ENCODE measurements around the gene MYO16.
"Not testable (repeated sequence)": the region's sequence is repeated elsewhere in the genome, so short reads cannot be mapped to it uniquely, and the experiment has no call there.

MYO16 gene

DNA sequence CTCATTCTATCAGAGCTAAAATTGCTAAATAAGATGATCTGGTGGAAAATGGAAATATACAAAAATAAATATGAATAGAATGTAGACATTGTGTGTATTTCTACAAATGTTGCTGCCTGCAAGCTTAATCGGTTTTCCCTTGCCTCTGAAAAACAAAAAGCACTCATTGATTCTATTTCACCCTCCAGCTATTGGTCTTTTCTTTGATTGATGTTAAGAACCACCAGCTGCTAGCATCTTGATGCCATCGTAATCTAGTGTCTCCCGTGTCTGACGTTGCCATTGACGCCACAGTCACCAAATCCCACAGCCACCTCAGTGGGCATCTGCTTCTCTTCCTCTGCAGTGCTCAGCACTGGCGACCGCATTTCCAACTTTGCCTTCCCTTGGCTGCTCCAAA is 461.8 kb downstream of the MYO16 start:
- no peak for DNase-seq

DNA sequence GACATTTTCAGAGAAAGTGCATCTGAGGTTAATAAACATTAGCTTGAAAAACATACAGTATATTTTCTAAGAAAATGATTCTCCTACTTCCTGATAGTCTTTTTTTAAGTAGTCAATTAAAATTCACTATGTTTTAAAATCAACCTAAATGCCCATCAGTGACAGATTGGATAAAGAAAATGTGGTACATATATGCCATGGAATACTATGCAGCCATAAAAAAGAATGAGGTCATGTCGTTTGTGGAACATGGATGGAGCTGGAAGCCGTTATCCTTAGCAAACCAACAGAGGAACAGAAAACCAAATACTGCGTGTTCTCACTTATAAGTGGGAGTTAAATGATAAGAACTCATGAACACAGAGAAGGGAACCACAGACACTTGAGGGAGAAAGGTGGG is 462.8 kb downstream of the MYO16 start:
- DNase-seq: not testable (repeated sequence)

DNA sequence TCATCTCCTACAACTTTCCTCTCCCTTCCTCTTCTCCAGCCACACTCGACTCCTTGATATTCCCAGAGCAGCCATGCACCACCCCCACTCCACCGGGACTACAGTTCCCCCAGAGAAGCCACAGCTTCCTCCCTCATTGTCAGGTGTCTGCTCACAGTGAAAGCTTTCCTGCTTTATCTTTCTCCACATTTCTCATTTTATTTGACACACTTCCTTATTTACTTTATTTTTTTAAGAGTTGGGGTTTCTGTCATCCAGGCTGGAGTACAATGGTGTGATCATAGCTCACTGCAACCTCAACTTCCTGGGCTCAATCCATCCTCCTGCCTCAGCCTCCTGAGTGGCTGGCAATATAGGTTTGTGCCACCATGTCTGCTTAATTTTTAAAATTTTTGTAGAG is 464.6 kb downstream of the MYO16 start:
- DNase-seq: no peak

DNA sequence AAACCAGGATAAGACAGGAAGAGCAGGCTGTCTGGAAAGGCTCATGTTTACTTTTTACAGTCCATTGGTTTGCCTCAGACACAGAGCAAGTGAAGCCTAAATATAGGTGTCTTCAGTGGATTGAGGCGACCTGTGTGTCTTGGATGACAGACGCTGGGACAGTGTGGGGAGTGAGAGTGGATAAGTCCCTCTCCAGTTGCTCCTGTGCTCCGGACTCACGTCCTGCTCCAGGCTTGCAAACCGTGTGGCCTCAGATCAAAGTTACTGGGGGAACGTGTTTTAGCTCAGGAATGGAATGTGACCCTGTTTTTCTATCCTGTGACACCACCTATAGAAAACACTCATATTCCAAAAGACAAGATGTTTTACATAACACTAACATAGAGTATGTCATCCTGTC is 465.7 kb downstream of the MYO16 start:
- DNase-seq: no peak

DNA sequence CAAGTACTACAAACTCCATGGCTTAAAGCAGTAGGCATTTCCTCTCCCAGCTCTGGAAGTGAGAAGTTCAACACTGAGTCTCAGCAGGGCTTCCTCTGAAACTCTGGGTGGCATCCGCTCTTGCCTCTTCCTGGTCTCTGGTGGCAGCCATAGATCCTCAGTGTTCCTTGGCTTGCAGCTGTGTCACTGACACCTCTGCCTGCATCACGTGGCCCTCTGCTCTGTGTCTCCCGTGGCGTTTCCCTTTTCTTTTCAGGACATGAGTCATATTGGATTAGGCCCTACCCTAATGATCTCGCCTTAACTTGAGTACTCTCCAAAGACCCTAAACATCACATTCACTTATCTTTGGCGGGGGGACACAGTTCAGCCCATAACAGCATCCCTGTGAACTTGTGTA is 466.7 kb downstream of the MYO16 start:
- no peak for DNase-seq

DNA sequence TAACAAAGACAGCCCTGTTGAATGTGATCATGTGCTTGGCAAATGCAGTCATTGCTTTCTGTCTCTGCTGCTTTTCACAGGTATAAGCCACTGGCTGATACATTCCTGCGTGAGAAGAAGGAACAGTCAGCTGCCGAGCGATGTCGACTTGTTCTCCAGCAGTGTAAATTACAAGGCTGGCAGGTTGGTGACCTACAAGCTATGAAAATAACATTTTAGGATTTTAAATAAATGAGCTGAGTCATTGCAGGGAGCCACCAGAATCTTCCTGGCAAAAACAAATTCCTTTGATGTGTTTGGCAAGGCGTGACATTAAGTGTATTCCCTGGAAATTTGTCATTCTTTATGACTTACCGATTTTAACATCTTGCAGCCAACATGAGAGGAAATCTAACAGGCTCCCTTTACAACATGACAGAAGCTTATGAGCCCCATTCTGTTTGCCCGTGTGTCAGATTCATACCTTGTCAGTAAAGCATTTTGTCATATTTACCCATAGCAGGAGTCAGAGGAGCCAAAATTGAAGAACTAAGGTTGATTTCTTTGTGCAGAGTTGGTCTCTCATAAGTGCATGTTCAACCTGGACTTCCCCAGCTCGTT is 471.4 kb downstream of the MYO16 start:
- no peak for DNase-seq

DNA sequence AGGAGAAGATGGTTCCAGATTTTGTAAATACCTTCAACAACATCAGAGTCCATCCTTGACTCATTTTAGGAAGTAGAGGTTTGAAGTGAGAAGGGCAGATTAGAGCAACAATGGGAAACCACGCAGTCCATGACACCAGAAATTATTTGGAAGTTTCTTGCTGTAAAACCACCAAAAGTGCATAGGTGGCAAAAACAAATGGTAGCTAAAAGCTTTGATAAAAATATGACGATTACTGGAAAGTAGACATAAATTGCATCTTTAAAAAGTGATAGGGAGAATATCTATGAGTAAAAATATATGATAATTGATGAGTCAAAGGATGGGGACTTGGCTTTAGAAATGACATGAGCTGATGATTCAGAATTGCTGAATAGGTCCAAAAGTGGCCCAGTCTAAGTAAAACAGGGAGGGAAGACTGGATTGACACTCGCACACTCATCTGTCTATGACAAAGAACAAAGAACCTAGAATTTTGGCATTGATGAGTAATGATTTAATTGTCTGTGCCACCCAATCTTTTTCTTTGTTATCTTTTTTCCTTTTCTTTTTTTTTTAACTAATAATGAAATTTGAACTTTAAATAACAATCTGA is 472.2 kb downstream of the MYO16 start:
- DNase-seq: no peak

DNA sequence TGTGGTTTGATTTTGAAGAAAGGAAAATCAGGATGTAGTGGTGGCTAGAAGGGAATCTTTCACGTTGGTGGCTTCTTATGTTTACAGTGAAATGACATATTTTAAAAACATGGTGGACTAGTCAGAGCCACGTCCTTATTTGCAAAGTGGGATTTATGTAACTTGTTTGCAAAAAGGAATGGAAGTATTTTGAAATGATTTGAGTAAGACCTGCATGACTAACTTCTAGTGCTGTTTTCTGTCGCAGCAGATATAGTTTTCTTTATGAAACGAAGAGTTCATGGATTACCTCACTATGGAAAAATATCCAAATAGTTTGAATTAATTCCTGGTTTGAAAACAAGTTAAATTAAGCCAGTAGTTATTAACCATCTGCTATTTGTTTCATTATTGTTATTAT is 476.5 kb downstream of the MYO16 start:
- DNase-seq: no peak

DNA sequence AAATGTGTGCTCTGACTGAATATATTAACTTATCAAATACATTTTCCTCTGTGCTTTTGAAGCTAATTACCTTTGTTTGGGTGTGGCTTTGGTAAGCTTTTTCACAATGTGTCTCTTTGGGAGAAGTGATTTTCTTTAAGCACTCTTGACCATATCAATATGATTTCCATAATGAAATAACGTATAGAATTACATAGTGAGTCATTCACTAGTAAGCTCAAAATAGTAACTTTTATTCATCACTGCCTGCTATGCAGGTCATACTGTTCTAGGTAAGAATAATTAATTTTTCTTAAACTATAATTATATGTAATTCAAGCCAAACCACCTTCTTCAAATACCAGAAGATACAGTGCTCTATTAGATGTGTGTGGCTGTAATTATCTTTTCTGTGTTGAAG is 480.7 kb downstream of the MYO16 start:
- no peak for DNase-seq

DNA sequence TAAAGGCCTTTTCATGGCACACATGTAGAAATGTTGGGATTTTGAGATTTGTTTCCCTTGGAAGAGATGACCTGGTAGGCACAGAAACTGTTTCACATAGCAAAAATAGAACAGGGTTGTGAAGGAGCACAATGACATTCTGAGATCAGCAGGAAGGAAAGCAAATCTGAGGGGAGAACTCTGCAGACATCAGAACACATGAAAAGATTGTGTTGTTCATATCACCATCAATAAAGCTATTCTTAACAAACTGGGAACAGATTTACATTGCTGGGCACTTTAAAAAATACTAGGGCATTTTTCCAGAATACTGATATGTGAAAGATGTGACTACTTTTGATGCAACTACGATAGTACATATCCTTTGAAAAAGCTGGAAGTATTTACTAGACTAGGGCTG is 481.7 kb downstream of the MYO16 start:
- DNase-seq: no peak

DNA sequence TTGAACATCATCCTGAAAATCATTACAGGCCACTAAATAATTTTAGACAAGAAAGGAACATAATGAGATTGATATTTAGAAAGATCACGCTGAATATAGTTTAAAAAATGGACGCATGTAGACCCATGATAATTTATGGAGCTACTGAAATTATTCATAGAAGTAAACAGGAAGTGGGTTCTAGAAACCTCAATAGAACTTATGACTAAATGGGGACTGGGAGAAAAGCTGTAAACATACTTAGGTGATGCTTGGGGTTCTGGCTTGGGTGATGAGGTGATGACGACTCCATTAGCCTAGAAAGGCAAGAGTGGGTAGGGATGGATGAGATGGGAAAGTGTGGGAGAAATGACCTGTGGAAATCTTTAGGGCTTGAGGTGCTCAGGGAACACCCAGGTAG is 484.0 kb downstream of the MYO16 start:
- no peak for DNase-seq

DNA sequence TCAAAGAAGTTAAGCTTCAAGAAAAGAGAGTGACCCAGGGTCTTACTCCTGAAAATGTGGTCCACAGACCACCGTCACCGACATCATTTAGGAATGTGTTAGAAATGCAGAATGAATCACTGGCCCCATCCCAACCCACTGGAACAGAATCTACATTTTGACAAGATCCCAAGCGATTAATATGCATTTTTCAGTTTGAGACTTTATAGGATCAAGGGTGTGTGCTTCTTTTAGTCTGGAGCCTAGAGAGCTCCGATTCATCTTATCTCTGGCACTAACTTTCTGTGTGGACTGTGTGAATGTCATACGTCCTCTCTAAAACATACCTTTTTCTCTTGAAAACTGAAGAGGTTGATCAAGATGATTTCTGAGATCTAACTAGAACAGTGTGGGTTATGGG is 484.8 kb downstream of the MYO16 start:
- DNase-seq: no peak

DNA sequence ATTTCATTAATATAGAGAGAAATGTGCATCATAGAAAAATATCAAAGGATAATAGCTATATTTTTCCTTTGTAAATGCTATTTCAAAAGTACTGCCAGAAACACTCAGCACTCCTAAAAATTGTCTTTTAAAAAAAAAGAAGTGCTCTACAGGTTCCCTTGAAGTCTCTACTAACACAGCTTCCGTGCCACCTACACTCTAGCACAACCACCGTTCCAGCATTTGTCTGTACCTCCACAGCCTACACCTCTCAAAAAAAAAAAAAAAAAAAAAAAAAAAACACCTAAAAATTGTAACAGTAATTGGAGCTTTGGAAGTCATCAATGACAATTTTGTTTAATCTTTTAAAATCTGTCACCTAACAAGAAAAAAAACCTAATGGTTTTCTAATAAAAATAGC is 485.6 kb downstream of the MYO16 start:
- DNase-seq: no peak

DNA sequence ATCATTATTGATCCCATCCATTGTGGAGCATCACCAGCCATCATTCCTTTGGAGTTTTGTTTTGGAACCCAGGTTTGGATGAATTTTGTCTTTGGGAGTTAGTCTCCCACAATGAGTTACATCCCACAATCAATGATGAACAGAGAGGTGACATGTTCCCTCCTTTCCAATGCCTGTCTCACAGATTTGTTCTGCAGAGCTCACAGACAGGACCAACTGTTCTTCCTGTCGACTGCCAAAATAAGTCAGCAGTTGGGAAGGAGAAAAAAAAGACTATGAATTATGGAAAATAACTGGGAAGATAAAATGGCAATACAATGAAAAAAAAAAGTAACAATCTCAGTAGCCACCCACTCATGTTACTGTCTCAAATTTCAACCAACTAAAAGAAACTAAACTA is 489.1 kb downstream of the MYO16 start:
- DNase-seq: no peak

DNA sequence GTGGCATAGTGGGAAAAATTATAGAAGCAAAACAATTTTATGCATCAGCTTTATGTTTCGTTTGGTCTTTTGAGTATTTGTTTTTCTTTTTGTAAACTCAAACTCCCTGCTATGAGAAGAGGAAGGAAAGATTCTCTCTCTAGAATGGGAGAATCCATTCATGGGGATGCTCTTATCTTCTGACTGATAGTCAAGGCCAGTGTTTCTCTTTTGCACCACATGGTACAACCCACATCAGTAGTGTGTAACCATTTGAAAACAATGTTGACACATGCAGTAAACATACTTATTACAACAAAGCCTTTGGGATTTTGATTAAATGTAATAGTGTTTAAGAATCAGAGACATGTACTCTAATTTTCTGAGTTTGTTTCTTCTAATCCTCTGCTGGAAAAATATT is 490.5 kb downstream of the MYO16 start:
- no peak for DNase-seq

DNA sequence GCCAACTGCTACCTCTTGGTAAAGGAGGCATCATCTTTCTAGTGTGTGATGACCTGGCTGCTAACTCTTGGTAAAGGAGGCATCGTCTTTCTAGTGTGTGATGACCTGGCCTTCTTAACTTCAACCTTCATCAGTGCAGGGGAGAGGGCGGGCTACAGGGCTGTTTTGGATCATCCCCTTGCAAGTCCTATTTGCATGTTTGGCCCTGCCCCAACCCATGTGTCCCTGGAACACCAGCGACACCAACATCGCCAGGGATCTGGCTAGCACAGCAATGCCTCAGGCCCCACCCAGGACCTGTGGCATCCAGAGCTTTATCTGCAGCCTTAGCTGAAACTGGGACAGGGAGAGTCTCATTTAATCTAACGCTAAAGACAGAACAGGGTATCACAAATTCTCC is 492.4 kb downstream of the MYO16 start:
- DNase-seq: no peak

DNA sequence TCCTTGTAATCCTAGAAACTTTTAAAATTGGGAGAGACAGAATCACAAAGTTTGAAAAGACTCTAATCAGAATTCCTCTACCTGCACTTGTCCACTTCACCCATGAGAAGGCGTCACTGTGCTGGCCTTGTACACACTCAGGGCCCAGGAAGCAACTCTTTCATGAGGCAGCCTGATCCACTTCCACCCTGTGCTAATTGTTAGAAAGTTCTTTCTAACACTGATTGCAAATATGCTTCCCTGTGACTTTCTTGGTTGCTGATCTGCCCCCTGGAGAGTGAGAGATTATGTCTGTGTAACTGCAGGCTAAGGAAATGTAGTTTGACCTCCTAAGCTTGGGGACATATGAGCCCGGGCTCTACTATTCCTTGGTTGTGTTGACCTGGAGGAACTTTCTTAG is 494.6 kb downstream of the MYO16 start:
- no peak for DNase-seq

DNA sequence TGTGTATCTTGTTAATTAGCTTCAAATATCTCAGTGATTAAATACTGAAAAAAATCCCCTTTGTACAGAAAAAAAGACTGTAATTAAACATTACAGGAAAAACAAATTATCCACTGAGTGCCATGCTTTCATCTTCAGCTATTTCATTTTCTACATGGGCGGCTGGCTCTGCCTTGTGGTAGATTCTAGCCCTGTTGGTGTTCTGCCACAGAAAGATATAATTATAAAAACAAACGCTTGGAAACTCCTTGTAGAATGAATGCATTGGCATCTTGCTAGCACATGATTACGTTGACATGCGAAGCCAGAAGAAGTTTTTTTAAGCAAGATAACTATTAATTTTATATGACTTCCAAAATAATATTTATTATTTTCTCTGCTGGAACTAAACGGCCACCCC is 496.8 kb downstream of the MYO16 start:
- no peak for DNase-seq

DNA sequence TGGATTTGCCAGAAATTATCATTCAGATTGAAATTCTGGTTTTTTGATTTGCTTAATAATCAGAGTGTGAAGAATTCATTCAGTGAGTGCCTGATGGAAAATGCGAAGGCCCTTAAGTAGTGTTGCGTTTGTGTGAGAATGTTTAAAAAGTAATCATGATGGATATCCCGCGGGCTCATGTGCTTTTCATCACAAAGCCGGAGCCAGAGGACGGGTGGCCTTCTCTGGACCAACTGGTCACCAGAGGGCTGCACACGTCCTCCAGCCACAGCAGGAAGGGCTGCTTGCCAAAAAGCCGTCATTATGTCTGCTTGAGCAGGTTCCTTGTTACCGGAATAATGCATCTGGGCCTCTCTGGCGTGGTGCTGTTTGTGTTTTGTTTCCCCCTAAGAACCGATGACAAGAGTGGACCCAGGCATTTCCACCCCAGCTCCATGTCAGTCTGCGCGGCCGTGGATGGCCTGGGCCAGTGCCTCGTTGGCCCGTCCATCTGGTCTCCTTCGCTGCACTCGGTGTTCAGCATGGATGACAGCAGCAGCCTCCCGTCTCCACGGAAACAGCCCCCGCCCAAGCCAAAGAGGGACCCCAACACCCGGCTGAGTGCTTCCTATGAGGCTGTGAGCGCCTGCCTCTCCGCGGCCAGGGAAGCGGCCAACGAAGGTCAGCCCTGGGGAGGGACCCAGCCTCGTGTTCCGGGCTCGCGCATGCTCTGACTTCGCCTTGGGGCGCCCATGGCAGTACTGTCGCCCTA is 497.7 kb downstream of the MYO16 start:
- no peak for DNase-seq

DNA sequence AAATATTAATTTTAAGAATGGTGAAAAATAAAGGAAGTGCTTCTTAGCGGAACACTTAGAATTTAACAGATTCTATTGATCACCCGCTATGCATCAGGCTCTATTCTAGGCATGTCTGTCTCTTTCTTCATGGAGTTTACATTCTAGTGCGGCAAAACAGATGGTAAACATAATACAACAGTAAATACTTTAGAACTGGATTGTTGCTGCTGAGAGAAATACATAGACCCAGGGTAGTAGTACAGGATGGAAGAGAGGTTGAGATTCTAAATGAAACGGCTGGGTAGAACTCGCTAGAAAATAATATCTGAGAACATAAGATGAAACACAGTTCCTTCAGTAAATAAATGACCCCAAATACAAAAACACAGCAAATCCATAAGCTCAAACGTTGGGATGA is 498.7 kb downstream of the MYO16 start:
- DNase-seq: no peak

DNA sequence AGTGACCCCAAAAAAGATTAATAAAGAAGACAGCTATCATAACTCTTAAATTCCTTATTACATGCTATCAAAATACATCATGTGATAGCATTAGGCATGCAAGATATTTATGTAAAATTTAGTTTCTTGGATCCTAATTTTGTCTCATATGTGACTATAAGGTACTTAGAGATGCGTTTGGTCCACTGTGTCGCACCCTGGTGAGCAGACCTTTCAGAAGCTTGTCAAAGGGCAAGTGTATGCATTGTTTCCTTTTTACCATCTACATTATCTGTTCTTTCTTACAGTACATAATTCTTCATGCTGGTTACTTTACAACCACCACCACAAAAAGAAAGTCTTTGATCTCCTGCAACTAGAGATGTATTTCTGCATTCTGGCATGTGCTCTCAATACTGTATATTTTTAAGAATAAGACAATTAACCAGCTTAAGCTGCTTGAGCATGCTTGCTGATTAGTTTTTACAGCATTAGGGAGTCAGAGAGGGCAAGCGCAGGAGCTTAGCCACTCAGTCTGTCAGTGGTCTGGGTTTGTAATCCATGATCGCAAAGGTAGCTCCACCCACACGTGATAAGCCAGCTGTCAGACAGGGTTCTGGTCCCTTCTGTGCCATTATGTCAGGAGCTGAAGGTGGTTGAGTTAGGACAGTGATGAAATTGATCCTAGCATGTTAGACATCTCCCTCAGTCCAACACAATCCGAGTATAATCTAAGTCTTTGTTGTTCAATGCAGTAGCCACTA is 500.9 kb downstream of the MYO16 start:
- no peak for DNase-seq

DNA sequence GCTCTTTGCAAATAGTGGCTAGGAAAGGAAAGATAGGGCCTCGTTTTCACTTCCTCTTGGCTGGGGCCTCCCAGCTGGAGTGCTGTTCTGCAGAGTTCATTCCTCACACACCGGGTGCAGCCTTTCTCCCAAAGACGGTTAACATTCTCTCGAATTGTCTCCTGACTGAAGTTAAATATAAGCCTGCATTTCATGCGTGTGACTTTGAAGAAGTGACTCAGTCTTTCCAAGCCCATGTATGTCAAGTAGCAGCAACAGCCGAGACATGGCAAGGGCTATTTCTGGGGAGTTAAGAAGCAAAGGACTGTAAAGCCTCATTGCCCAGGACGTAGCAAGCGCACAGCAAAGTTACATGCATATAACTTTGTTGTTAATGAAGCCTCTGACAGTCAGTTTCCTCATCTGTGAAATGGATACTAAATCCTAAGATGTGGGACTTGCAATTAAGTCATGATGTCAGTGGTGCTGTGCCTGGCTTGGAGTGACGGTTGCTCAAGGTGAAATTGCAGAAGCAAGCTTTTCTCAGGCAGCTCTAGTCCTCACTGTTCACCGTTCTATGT is 502.4 kb downstream of the MYO16 start:
- DNase-seq: no peak

DNA sequence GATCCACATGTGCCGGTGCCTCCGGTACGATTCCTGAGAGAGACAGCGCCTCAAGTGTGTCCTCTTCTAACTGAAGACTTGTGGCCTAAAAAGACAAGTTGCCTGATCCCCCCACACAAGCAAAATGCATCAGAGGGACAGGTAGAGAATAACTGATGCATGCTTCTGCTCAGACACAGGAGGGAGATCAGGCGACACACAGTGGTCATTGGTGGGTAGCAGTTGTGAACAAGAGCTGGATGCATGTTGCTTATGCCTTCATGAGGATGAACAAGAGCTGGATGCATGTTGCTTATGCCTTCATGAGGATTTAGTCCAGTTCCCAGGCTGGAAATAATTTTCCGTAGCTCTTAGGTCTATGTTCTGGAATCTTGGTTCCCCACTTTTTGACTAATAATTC is 505.6 kb downstream of the MYO16 start:
- peak; percentile 10 for DNase-seq

DNA sequence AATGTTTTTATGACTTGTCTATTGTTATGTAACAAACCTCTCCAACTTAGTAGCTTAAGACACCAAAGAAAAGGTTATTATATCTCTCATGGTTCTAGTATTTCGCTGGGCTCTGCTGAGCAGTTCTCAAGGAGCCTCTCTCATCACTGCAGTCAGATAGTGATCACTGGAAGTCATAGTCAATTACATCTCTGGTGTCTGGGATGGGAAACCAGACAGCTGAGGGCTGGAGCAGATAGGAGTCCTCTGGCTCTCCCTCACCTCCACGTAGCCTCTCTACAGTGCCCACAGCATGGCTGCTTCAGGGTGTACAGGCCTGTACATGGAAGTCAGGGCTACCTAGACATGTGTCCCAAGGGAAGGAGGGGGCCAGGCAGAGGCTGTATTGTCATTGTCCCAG is 507.5 kb downstream of the MYO16 start:
- no peak for DNase-seq
